ENCODE measurements around the gene RABL6.

- TF ChIP-seq EZH2phosphoT487 (IDR thresholded peaks at IDR 0.05; ENCODE audit: borderline replicate concordance, low read depth, low read length) (no peak), CTCF (conservative IDR thresholded peaks at IDR 0.05; ENCODE audit: low read length) (no peak)
Measured at GRCh38 chr9:136764301-136764891, 43.4 kb upstream of the RABL6 start, which contains the start of gene LCN15.
